ENCODE measurements around the gene FSIP1. TPM values are rescaled to one million over a fixed set of nuclear protein-coding genes. Genes with fewer than 3 reads are reported as not detected.

Gene FSIP1
- total RNA-seq, 2 donors from 2014 or later = 0.58 to 0.60 TPM

DNA sequence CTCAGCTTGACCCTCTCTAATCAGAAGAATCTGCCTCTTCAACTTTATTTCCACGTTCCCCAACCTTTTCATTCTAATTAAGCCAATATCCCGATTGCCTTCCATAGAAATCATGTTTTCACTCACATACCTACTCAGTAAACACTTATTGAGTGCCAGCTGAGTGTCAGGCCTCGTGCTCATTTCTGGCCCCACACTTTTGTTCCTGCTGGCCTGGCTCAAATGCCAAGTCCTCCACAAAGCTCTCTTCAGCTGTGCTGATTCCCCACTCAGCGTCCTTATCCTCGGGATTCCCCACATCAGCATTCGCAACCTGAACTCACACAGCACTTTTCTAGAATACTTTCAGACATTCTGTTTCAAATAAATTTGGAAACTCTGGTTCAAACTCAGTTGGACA lies 132.9 kb downstream of the FSIP1 start:
- Mint-ChIP-seq H3K36me3 (ENCODE audit: insufficient read depth in 2 of 2) (no peaks in the 10 kb centered on the region), H3K27ac (no peak overlapping the region), H3K4me1 (ENCODE audit: low read depth) (peaks cover 5% of the 10 kb centered on the region), H3K9me3 (no peaks in the 10 kb centered on the region), H3K27me3 (ENCODE audit: low read depth) (no peaks in the 10 kb centered on the region), H3K4me3 (no peak overlapping the region)
- DNase-seq (no peak), ATAC-seq (replicated peaks in 1 of 2) (no peak)

DNA sequence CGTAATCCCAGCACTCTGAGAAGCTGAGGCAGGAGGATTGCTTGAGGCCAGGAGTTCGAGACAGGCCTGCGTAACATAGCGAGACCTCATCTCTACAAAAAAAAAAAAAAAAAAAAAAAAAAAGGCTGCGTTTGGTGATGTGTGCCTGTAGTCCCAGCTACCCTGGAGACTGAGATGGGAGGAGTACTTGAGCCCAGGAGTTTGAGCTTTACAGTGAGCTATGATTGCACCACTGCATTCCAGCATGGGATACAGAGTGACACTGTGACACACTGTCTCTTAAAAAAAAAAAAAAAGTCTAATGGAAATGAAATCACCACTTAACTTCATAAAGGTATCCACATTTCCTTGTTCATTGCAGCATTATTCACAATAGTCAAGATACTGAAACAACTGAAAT lies 136.2 kb downstream of the FSIP1 start:
- H3K4me1 Mint-ChIP-seq (ENCODE audit: low read depth) = peaks cover 35% of the 10 kb centered on the region
- no peak overlapping the region for H3K27ac Mint-ChIP-seq
- H3K9me3 Mint-ChIP-seq = no peaks in the 10 kb centered on the region
- no peaks in the 10 kb centered on the region for H3K27me3 Mint-ChIP-seq (ENCODE audit: low read depth)
- no peak for DNase-seq
- ATAC-seq (replicated peaks in 1 of 2) = no peak
- H3K4me3 Mint-ChIP-seq = no peak overlapping the region
- no peaks in the 10 kb centered on the region for H3K36me3 Mint-ChIP-seq (ENCODE audit: insufficient read depth in 2 of 2)

DNA sequence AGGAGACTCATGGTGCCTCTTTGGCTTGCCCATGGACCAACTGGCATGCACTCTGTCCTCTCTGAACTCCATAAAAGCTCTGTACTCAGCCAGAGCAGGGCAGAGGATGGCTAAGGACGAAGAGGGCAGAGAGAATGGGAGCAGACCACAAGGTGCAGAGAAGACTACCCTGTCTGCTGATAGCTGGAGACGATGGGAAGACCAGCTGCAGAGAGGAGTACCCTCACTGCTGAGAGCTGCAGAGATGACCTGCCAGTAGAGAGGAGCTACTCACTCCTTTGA lies 136.7 kb downstream of the FSIP1 start:
- Mint-ChIP-seq H3K36me3 (ENCODE audit: insufficient read depth in 2 of 2) (no peaks in the 10 kb centered on the region), H3K27ac (no peak overlapping the region)

DNA sequence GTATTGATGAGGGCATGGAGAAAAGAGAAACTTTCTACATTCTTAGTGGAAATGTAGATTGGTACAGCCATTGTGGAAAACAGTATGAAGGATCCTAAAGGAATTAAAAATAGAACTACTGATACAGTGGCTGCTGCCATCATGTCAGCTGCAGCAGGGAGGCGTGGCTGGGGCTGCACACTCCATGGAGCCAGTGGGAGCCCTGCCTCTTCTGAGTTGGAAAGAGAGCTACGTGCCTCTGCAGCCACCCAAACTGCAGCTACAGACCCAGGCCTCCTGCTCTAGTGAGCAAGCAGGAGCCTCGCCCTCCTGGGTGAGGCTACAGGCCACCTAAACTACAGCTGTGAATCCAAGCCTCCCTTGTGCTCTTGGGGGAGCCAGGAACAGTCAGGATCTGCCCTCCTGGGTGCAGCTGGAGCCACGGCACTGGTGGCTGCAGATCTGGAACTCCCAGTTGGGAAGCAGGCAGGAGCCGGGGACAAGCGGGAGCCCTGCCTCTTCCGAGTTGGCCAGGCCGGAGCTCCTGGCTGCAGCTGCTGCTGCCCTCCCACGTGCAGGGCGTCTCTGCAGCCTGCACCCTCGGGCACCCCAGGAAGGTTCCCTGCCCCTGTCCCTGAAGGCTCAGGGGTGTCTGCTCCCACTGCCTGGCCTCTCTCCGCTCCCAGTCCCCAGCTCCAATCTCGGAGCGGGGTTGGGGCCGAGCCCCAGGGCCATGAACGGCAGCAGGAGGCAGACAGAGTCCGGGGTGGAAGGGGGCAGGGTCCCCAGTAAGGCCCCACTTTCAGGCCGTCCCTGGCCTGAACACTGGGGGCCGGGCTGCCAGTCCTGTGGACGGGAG lies 137.3 kb downstream of the FSIP1 start:
- Mint-ChIP-seq H3K4me1 (ENCODE audit: low read depth) (peaks cover 45% of the 10 kb centered on the region), H3K4me3 (no peak overlapping the region), H3K27ac (no peak overlapping the region), H3K9me3 (no peaks in the 10 kb centered on the region), H3K36me3 (ENCODE audit: insufficient read depth in 2 of 2) (no peaks in the 10 kb centered on the region), H3K27me3 (ENCODE audit: low read depth) (no peaks in the 10 kb centered on the region)
- DNase-seq (no peak), ATAC-seq (replicated peaks in 1 of 2) (no peak)

More for the DNA sequence above, 136.7 kb downstream of the FSIP1 start:
- ATAC-seq (replicated peaks in 1 of 2) (no peak), DNase-seq (no peak)
- no peaks in the 10 kb centered on the region for H3K27me3 Mint-ChIP-seq (ENCODE audit: low read depth)
- peaks cover 40% of the 10 kb centered on the region for H3K4me1 Mint-ChIP-seq (ENCODE audit: low read depth)
- no peaks in the 10 kb centered on the region for H3K9me3 Mint-ChIP-seq
- H3K4me3 Mint-ChIP-seq = no peak overlapping the region

DNA sequence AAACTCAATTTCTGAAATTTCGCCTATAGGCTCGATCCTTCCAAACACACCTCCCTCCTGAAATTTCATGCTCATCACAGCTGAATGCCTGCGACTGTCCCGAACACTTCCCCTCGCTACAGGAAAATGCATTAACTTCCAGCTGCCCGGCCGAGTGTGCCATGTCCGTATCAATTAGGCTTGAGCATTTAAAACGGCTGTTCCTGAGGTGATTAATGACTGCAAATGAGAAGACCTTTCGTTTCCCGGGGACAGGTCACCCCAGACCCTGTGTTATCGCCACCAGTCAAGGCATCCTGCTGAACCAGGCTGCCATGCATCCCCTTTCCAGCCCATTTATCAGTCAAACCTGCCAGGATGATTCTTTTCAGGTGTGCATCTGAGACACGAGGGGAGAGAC lies 138.5 kb downstream of the FSIP1 start:
- ATAC-seq (replicated peaks in 1 of 2) (no peak), DNase-seq (no peak)
- Mint-ChIP-seq H3K4me3 (peak overlapping the region in 1 of 2 donors; percentile 23), H3K9me3 (no peaks in the 10 kb centered on the region), H3K4me1 (ENCODE audit: low read depth) (peaks cover 45% of the 10 kb centered on the region), H3K27ac (no peak overlapping the region), H3K27me3 (ENCODE audit: low read depth) (peaks cover 6% of the 10 kb centered on the region), H3K36me3 (ENCODE audit: insufficient read depth in 2 of 2) (no peaks in the 10 kb centered on the region)

DNA sequence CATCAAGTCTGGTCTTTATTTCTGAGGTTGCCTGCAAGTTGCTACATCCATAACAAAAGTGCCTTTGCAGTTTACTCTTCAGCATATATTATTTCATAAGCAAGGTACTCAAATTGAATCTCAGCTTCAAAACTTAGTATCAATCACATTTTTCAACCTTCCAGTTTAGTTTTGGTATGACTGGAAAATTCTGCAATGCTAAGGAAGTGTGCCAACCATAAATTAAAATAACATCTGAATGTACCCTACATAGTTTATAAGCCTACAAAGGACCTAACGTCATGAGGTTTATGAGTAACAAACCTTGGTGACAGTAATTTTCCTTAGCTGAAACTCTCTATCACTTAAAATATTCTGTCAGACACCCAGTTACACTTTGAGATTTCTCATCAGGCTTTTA lies 138.9 kb downstream of the FSIP1 start:
- H3K4me1 Mint-ChIP-seq (ENCODE audit: low read depth) = peaks cover 45% of the 10 kb centered on the region
- H3K27ac Mint-ChIP-seq = peak overlapping the region; percentile 90
- DNase-seq = no peak
- peak overlapping the region; percentile 42 to 78 for H3K4me3 Mint-ChIP-seq
- H3K27me3 Mint-ChIP-seq (ENCODE audit: low read depth) = peaks cover 6% of the 10 kb centered on the region
- H3K9me3 Mint-ChIP-seq = no peaks in the 10 kb centered on the region
- no peaks in the 10 kb centered on the region for H3K36me3 Mint-ChIP-seq (ENCODE audit: insufficient read depth in 2 of 2)
- ATAC-seq (replicated peaks in 1 of 2) = peak; percentile 81 to 88

DNA sequence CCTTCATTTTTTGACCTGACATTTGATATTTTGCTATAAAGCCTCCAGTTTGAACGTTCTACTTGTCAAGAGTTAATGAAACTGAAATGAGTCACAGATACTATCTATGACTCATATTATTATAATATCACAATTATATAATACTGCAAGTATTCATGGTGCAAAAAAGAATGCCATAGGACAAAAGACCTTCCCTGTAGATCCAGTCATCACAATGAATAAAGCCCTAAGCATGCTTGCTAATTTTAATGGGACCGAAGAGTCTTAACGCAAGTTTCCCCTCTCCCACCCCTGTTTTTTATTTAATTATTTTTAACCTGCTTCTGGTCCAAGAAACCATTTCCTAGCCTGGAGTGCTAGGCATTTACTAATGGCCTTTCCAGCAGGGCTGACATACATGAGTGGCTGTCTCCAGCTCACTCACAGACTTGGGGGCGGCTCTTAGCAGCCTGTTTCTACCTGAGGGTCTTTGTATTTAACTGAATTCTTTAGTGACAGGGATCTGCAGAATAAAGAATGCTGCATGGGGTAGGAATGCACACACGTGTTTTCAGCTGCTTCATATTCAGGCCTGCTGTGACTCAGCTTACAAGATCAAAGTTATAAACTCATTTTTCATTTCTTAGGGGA lies 140.5 kb downstream of the FSIP1 start:
- ATAC-seq (replicated peaks in 1 of 2) = peak; percentile 20 to 25
- no peak for DNase-seq
- H3K27me3 Mint-ChIP-seq (ENCODE audit: low read depth) = peaks cover 18% of the 10 kb centered on the region
- H3K4me3 Mint-ChIP-seq = peak overlapping the region in 1 of 2 donors; percentile 78
- H3K27ac Mint-ChIP-seq = peak overlapping the region; percentile 90
- H3K9me3 Mint-ChIP-seq = no peaks in the 10 kb centered on the region
- no peaks in the 10 kb centered on the region for H3K36me3 Mint-ChIP-seq (ENCODE audit: insufficient read depth in 2 of 2)
- peaks cover 40% of the 10 kb centered on the region for H3K4me1 Mint-ChIP-seq (ENCODE audit: low read depth)

DNA sequence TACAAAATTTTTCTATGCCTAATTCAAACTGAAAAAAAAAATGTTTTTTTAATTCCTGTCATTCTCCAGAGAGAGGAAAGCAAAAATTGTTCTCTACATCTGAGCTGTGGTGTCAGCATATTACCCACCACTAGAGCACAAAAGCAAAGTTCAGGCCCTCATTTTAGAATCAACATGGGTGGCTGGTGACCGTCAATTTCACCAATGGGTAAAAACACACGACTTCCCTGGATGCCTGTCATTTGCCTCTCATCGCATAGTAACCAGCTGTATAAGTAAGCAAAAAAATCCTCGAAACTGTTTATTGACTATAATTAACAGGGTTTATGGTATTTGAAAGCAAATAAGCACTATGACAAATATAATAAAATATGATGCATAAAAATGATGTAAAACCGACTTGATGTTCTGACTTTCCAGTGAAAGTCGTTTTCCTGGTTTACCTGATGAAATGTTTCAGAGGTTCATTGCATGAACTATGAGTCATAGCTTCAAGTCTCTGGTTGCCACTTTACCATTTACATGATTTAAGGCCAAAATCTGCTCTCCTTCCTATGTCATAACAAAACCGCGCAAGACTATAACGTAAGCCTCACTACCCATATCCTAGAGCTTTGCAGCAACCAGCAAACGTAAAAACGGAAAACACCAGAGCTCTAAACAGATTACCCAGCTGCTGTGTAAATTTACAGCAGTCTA lies 141.3 kb downstream of the FSIP1 start:
- DNase-seq = no peak
- no peaks in the 10 kb centered on the region for H3K36me3 Mint-ChIP-seq (ENCODE audit: insufficient read depth in 2 of 2)
- peak overlapping the region; percentile 2 to 45 for H3K4me3 Mint-ChIP-seq
- peak; percentile 64 to 80 for ATAC-seq (replicated peaks in 1 of 2)
- peak overlapping the region; percentile 36 for H3K27ac Mint-ChIP-seq
- H3K27me3 Mint-ChIP-seq (ENCODE audit: low read depth) = peaks cover 22% of the 10 kb centered on the region
- H3K9me3 Mint-ChIP-seq = no peaks in the 10 kb centered on the region
- H3K4me1 Mint-ChIP-seq (ENCODE audit: low read depth) = peaks cover 40% of the 10 kb centered on the region

DNA sequence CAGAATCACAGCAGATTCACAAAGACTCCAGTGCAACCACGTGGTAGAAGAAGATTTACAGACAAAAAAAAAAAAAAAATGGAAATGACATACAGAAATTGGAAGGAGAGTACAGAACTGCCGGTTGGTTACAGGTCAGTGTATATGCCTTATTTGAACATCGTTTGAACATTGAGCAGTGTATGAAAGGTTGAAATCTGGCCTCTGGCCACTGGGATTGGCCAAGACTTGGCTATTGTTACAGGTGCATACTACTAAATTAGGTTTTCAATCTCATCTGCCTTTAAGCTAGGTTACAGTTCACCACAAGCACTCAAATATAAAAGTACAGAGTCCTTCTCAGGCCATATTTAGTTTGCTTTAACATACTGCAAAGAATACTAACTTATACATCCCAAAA lies 142.0 kb downstream of the FSIP1 start:
- DNase-seq (no peak), ATAC-seq (replicated peaks in 1 of 2) (no peak)
- Mint-ChIP-seq H3K27ac (peak overlapping the region; percentile 58), H3K27me3 (ENCODE audit: low read depth) (peaks cover 22% of the 10 kb centered on the region), H3K36me3 (ENCODE audit: insufficient read depth in 2 of 2) (no peaks in the 10 kb centered on the region), H3K4me1 (ENCODE audit: low read depth) (peaks cover 40% of the 10 kb centered on the region), H3K4me3 (peak overlapping the region in 1 of 2 donors; percentile 57), H3K9me3 (peaks cover 0 to 2% of the 10 kb centered on the region in 2 donors)

DNA sequence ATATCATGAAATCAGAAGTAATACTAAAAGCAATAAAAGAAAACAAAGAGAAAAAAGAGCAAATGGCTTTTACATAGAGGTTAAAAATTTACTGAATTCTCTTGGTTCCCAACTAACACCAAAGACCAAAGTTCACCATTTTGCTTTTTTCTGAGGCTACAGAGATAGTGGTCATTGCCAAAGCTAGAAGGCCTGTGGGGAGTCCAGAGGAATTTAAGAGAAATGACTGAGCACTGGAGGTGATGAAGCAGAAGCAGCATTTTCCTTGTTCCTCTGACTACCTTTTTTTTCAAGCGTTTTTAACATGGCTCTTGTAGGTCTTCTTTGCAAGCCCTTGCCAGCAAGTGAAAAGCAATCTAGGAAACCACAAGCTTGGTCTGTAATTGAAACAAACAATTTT lies 143.6 kb downstream of the FSIP1 start:
- Mint-ChIP-seq H3K4me1 (ENCODE audit: low read depth) (peaks cover 35% of the 10 kb centered on the region), H3K27ac (no peak overlapping the region), H3K36me3 (ENCODE audit: insufficient read depth in 2 of 2) (no peaks in the 10 kb centered on the region), H3K9me3 (peaks cover 0 to 2% of the 10 kb centered on the region in 2 donors), H3K27me3 (ENCODE audit: low read depth) (peaks cover 22% of the 10 kb centered on the region), H3K4me3 (no peak overlapping the region)
- no peak for DNase-seq
- ATAC-seq (replicated peaks in 1 of 2) = no peak

DNA sequence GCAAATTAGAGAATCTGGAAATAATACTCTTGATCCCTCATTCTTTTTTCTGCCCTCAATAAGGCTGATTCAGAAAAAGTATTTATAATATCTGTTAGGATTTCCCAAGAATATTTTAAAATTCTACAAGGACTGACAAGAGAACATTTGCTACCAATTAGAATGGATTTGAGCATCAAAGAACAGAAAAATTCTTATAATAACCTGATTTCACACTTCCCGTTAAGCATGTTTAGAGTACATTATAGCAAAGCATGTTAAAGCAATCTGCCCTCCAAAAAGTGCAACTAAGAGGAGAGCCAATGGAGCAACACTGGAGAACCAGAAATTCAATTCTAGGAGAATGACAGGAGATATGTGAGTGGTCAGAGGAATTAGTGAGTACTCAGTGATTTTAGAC lies 144.6 kb downstream of the FSIP1 start:
- no peaks in the 10 kb centered on the region for H3K36me3 Mint-ChIP-seq (ENCODE audit: insufficient read depth in 2 of 2)
- ATAC-seq (replicated peaks in 1 of 2) (no peak), DNase-seq (no peak)
- H3K9me3 Mint-ChIP-seq = peaks cover 0 to 2% of the 10 kb centered on the region in 2 donors
- peaks cover 26% of the 10 kb centered on the region for H3K4me1 Mint-ChIP-seq (ENCODE audit: low read depth)
- H3K27me3 Mint-ChIP-seq (ENCODE audit: low read depth) = peaks cover 22% of the 10 kb centered on the region
- no peak overlapping the region for H3K4me3 Mint-ChIP-seq
- no peak overlapping the region for H3K27ac Mint-ChIP-seq

DNA sequence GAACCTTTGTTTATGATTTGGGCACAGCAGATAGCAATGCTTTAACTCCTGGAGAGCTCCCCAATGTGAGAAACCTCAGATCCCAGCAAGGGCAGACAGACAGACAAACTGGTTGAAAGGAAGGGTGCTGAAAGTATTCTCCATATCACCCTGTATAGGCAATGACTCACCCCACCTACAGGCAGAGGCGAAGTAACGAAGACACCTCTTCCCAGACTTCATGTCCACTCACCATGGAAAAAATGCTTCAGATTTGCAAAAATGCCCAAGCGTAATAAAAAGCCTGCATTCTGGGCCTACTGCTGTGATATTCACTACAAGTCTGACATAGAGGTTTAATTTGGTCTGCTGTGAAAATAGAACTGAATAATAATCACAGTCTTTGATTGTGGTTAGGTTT lies 151.3 kb downstream of the FSIP1 start:
- peak overlapping the region; percentile 39 for H3K27ac Mint-ChIP-seq
- H3K36me3 Mint-ChIP-seq (ENCODE audit: insufficient read depth in 2 of 2) = peaks cover 5 to 6% of the 10 kb centered on the region in 2 donors
- peak overlapping the region; percentile 37 to 62 for H3K4me3 Mint-ChIP-seq
- peaks cover 48% of the 10 kb centered on the region for H3K4me1 Mint-ChIP-seq (ENCODE audit: low read depth)
- no peaks in the 10 kb centered on the region for H3K27me3 Mint-ChIP-seq (ENCODE audit: low read depth)
- DNase-seq = no peak
- peak; percentile 23 to 31 for ATAC-seq (replicated peaks in 1 of 2)
- H3K9me3 Mint-ChIP-seq = peaks cover 2 to 4% of the 10 kb centered on the region in 2 donors

DNA sequence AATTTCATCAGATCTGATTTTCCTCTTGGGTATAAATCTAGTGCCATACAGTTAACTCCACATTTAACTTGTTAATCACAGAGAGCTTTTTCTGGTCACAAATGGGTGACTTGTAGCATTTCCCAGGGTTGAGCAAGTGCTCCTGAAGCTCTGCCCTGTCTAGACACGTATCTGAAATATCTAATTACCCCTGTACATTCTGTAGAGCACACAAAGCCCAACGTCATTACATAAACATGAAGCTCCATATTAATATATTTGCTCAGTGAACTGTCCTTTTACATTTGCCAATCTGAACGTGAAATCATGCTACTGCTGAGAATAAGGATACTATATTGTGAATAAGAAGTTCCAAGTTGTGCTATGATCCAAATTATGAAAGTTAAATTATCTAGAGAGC lies 152.7 kb downstream of the FSIP1 start:
- Mint-ChIP-seq H3K36me3 (ENCODE audit: insufficient read depth in 2 of 2) (peaks cover 6 to 12% of the 10 kb centered on the region in 2 donors), H3K27ac (peak overlapping the region; percentile 8), H3K4me3 (peak overlapping the region in 1 of 2 donors; percentile 31), H3K27me3 (ENCODE audit: low read depth) (no peaks in the 10 kb centered on the region), H3K9me3 (peaks cover 2% of the 10 kb centered on the region in 2 donors), H3K4me1 (ENCODE audit: low read depth) (peaks cover 62% of the 10 kb centered on the region)
- ATAC-seq (replicated peaks in 1 of 2) (no peak), DNase-seq (no peak)

Measured in activated T-cell treated with anti-CD3 and anti-CD28 coated beads, Interleukin-2, amount 50 U/mL, for 72 hours (primary cell).